Panc1 (cell line): ENCODE measurements around the gene PRM2.

ENCODE experiments used
- CTCF ChIP-seq: fragments of 450-650 bp; IDR thresholded peaks from 2 replicates; pipeline ENCODE4 v1.5.1; 2017; ENCODE audit warnings: mild to moderate bottlenecking
- REST ChIP-seq, 2 experiments: IDR thresholded peaks; 2 replicates each; pipeline ENCODE4 v1.6.1; 2011 to 2012; ENCODE audit warnings: low read depth in 2 of 2, control low read depth in 1 of 2, low read length in 1 of 2, mild to moderate bottlenecking in 1 of 2, moderate library complexity in 1 of 2; ENCODE audit not compliant: insufficient read depth in 1 of 2
- SIN3A ChIP-seq: IDR thresholded peaks from 2 replicates; pipeline ENCODE4 v1.6.1; 2012; ENCODE audit warnings: low read depth, mild to moderate bottlenecking, low read length, moderate library complexity, borderline replicate concordance; ENCODE audit not compliant: insufficient read depth

GRCh38 chr16:11231367-11231970, 44.8 kb downstream of the PRM2 start:
- TF ChIP-seq CTCF (no peak), REST (IDR thresholded peaks at IDR 0.05; ENCODE audit: insufficient read depth in 1 of 2, low read depth in 2 of 2, low read length in 1 of 2) (no peak), SIN3A (no peak)
